HUES6 (cell line): ENCODE results near the gene HRC.
A peak's percentile ranks its signal among the peaks of the same experiment; 100 is the strongest.

ENCODE experiments used
- H3K27ac ChIP-seq: 2 replicates; pipeline ENCODE4 v1.7.0; 2013; ENCODE audit warnings: low read depth, mild to moderate bottlenecking, low read length, inconsistent platforms
- H3K27me3 ChIP-seq: 2 replicates; pipeline ENCODE4 v1.6.1; 2013; ENCODE audit warnings: low read length; ENCODE audit not compliant: control insufficient read depth, insufficient read depth
- H3K36me3 ChIP-seq: 2 replicates; pipeline ENCODE4 v1.6.1; 2013; ENCODE audit warnings: low read length; ENCODE audit not compliant: control insufficient read depth, insufficient read depth
- H3K4me1 ChIP-seq: 2 replicates; pipeline ENCODE4 v1.6.1; 2013; ENCODE audit warnings: low read length; ENCODE audit not compliant: control insufficient read depth, insufficient read depth
- H3K4me3 ChIP-seq: 2 replicates; pipeline ENCODE4 v1.5.1; 2013; ENCODE audit warnings: low read depth, low read length
- H3K9ac ChIP-seq: one replicate; pipeline ENCODE4 v1.6.1; 2013; ENCODE audit warnings: mild to moderate bottlenecking, low read length
- H3K9me3 ChIP-seq: 2 replicates; pipeline ENCODE4 v1.6.1; 2013; ENCODE audit warnings: low read depth, low read length; ENCODE audit not compliant: control insufficient read depth, insufficient read depth

HRC gene

GRCh38 chr19:49155005-49155819, at the start of gene HRC:
Gene HRC (minus strand): TSS chr19:49155396. CDS start chr19:49155237, 159 bp downstream.
- no peak within 1 kb of the TSS for H3K9ac ChIP-seq
- peaks cover 53% of the 10 kb centered on the region for H3K27me3 ChIP-seq
- H3K27ac ChIP-seq = no peak within 1 kb of the TSS
- peak within 1 kb of the TSS; percentile 22; the same call in 1 of the 2 replicates for H3K4me3 ChIP-seq
- H3K4me1 ChIP-seq = peaks cover 25% of the 10 kb centered on the region
- H3K9me3 ChIP-seq = no peaks in the 10 kb centered on the region
- no peaks in the 10 kb centered on the region for H3K36me3 ChIP-seq

DNA sequence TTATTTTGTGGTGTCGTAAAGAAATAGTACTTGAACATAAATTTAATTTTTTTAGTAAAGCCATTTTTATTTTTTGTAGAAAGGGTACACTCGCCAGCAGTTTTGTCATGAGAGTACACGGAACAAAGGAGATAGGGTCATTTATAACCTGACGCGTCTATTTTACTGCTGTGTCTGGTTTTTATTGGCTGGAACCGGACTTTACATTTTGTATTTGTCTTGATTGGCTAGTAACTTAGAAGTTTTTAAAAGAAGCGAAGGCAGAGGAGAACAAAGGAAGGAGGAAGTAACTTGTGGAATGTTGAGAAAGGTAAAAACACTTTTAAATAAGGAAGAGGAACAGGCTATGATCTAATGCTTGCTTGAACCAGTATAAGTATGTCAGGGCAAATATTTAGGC, 45.8 kb upstream of the HRC start:
- H3K9me3 ChIP-seq = no peaks in the 10 kb centered on the region
- no peak overlapping the region for H3K27ac ChIP-seq
- no peak overlapping the region for H3K9ac ChIP-seq
- H3K4me3 ChIP-seq = no peak overlapping the region
- no peaks in the 10 kb centered on the region for H3K36me3 ChIP-seq
- no peaks in the 10 kb centered on the region for H3K4me1 ChIP-seq
- H3K27me3 ChIP-seq = no peaks in the 10 kb centered on the region

- Histone ChIP-seq H3K27me3 (no peaks in the 10 kb centered on the region), H3K36me3 (no peaks in the 10 kb centered on the region), H3K9ac (no peak overlapping the region), H3K4me1 (no peaks in the 10 kb centered on the region), H3K4me3 (no peak overlapping the region), H3K27ac (no peak overlapping the region), H3K9me3 (no peaks in the 10 kb centered on the region)
These were observed 45.2 kb upstream of the HRC start for GRCh38 chr19:49200238-49200862.

DNA sequence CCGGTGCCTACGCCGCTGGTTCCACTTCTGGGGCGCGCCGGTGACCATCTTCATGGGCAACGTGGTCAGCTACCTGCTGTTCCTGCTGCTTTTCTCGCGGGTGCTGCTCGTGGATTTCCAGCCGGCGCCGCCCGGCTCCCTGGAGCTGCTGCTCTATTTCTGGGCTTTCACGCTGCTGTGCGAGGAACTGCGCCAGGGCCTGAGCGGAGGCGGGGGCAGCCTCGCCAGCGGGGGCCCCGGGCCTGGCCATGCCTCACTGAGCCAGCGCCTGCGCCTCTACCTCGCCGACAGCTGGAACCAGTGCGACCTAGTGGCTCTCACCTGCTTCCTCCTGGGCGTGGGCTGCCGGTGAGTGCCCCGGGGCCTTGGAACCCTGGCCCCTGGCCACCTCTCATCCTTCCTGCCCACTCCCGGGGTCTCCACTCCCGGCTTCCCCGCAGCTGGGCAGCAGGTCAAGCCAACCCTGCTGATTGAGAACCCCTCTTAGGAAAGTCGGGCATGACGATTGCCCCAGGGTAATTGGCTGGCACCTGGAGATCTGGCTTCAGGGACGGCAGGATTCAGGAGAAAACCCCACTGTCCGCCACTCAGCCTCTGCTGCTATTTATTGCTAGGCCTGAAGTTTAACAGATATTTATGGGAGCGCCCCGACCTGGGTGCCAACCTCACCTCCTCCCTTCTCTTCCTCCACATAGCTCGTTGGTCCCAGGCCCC, 41.5 kb upstream of the HRC start:
- H3K36me3 ChIP-seq = no peaks in the 10 kb centered on the region
- no peak overlapping the region for H3K9ac ChIP-seq
- H3K9me3 ChIP-seq = no peaks in the 10 kb centered on the region
- H3K27me3 ChIP-seq = peaks cover 7% of the 10 kb centered on the region; the same call in 1 of the 2 replicates
- H3K4me1 ChIP-seq = no peaks in the 10 kb centered on the region
- H3K4me3 ChIP-seq = no peak overlapping the region
- H3K27ac ChIP-seq = no peak overlapping the region

DNA sequence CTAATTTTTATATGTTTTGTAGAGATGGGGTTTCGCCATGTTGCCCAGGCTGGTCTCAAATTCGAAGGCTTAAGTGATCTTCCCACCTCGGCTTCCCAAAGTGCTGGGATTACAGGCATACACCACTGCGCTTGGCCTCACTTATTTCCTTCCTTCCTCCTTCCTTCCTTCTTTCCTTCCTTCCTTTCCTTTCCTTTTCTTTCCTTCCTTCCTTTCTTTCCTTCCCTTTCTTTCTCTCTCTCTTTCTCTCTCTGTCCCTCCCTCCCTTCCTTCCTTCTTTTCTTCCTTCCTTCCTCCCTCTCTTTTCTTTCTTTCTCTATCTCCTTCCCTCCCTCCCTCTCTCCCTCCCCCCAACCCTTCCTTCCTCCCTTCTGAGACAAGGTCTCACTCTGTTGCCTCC, 39.2 kb upstream of the HRC start:
- H3K36me3 ChIP-seq = no peaks in the 10 kb centered on the region
- H3K9ac ChIP-seq = no peak overlapping the region
- H3K4me3 ChIP-seq = no peak overlapping the region
- no peaks in the 10 kb centered on the region for H3K4me1 ChIP-seq
- 0 out of 2 replicates have a peak, but pooled peaks cover 3% of the 10 kb centered on the region for H3K9me3 ChIP-seq
- H3K27ac ChIP-seq = no peak overlapping the region
- peaks cover 7% of the 10 kb centered on the region; the same call in 1 of the 2 replicates for H3K27me3 ChIP-seq

DNA sequence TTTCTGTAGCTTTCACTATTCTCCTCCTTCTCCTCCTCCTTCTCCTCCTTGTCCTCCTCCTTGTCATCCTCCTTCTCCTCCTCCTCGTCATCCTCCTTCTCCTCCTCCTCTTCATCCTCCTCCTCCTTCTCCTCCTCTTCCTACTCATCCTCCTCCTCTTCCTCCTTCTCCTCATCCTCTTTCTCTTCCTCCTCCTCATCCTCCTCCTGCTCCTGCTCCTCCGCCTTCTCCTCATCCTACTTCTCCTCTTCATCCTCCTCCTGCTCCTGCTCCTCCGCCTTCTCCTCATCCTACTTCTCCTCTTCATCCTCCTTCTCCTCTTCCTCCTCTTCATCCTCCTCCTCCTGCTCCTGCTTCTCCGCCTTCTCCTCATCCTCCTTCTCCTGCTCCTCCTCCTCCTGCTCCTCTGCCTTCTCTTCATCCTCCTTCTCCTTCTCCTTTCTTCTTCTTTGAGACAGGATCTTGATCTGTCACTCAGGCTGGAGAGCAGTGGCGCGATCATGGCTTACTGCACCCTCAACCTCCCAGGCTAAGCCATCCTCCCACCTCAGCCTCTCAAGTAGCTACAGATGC, 38.7 kb upstream of the HRC start:
- H3K36me3 ChIP-seq = no peaks in the 10 kb centered on the region
- H3K9ac ChIP-seq = no peak overlapping the region
- H3K27me3 ChIP-seq = peaks cover 7% of the 10 kb centered on the region; the same call in 1 of the 2 replicates
- H3K9me3 ChIP-seq = 0 out of 2 replicates have a peak, but pooled peaks cover 3% of the 10 kb centered on the region
- no peak overlapping the region for H3K4me3 ChIP-seq
- H3K4me1 ChIP-seq = no peaks in the 10 kb centered on the region
- no peak overlapping the region for H3K27ac ChIP-seq

- 0 out of 2 replicates have a peak, but pooled peaks cover 3% of the 10 kb centered on the region for H3K9me3 ChIP-seq
- H3K4me3 ChIP-seq = no peak overlapping the region
- H3K27me3 ChIP-seq = peaks cover 7% of the 10 kb centered on the region; the same call in 1 of the 2 replicates
- no peaks in the 10 kb centered on the region; the same call in 1 of the 2 replicates for H3K4me1 ChIP-seq
- no peaks in the 10 kb centered on the region for H3K36me3 ChIP-seq
- no peak overlapping the region for H3K27ac ChIP-seq
- no peak overlapping the region for H3K9ac ChIP-seq
These were observed 35.6 kb upstream of the HRC start for GRCh38 chr19:49190781-49191180.

DNA sequence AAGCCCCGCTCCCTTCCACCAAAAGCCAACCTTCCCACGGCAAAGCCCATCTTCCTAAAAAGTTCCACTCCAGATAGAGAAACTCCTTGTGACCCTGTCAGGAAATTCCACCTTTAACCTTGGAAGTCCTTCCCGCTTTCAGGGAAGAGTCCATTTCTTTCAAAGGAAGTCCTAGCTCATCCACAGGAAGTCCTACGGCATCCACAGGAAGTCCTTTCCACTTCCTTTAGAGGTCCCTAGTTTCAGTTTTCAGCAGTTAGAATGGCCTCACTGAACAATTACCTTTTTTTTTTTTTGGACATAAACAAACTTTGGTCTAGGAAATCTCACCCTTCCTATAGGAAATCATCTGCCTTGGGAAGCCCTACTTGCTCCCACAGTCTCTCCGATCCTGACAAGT, 34.1 kb upstream of the HRC start:
- 0 out of 2 replicates have a peak, but pooled peaks cover 3% of the 10 kb centered on the region for H3K9me3 ChIP-seq

GRCh38 chr19:49188626-49189200, 33.5 kb upstream of the HRC start:
- Histone ChIP-seq H3K9me3 (0 out of 2 replicates have a peak, but pooled peaks cover 3% of the 10 kb centered on the region), H3K27ac (no peak overlapping the region), H3K27me3 (peaks cover under 1% of the 10 kb centered on the region; the same call in 1 of the 2 replicates), H3K4me3 (no peak overlapping the region), H3K9ac (no peak overlapping the region), H3K36me3 (no peaks in the 10 kb centered on the region), H3K4me1 (no peaks in the 10 kb centered on the region; the same call in 1 of the 2 replicates)

More for the DNA sequence above, 34.1 kb upstream of the HRC start:
- Histone ChIP-seq H3K27ac (no peak overlapping the region), H3K9ac (no peak overlapping the region), H3K4me3 (no peak overlapping the region), H3K27me3 (peaks cover 6% of the 10 kb centered on the region; the same call in 1 of the 2 replicates), H3K36me3 (no peaks in the 10 kb centered on the region), H3K4me1 (no peaks in the 10 kb centered on the region; the same call in 1 of the 2 replicates)

DNA sequence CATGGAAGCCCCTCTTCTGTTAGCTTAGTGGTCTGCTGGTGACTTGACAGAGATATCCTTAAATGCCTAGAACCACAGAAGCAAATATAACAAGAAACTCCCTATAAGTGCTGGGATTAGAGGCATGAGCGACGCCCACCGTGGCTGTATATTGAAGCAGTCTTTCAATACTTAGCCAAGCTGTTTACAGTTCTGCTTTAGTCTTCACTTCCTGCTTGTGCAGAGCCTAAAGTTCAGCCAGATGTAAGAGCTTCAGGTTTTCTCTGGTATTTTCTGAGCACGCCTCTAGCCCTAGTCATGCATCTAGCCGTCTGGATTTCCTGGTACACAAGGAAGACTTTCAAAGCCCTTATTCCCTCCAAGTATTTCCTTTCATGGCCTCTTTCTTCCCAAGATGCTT, 30.9 kb upstream of the HRC start:
- H3K4me3 ChIP-seq = no peak overlapping the region
- 0 out of 2 replicates have a peak, but pooled peaks cover 3% of the 10 kb centered on the region for H3K9me3 ChIP-seq
- no peaks in the 10 kb centered on the region; the same call in 1 of the 2 replicates for H3K4me1 ChIP-seq
- H3K9ac ChIP-seq = no peak overlapping the region
- H3K27ac ChIP-seq = no peak overlapping the region
- H3K36me3 ChIP-seq = no peaks in the 10 kb centered on the region
- no peaks in the 10 kb centered on the region; the same call in 1 of the 2 replicates for H3K27me3 ChIP-seq
